ENCODE data around the gene SPDYE1.

The SPDYE1 gene

DNA sequence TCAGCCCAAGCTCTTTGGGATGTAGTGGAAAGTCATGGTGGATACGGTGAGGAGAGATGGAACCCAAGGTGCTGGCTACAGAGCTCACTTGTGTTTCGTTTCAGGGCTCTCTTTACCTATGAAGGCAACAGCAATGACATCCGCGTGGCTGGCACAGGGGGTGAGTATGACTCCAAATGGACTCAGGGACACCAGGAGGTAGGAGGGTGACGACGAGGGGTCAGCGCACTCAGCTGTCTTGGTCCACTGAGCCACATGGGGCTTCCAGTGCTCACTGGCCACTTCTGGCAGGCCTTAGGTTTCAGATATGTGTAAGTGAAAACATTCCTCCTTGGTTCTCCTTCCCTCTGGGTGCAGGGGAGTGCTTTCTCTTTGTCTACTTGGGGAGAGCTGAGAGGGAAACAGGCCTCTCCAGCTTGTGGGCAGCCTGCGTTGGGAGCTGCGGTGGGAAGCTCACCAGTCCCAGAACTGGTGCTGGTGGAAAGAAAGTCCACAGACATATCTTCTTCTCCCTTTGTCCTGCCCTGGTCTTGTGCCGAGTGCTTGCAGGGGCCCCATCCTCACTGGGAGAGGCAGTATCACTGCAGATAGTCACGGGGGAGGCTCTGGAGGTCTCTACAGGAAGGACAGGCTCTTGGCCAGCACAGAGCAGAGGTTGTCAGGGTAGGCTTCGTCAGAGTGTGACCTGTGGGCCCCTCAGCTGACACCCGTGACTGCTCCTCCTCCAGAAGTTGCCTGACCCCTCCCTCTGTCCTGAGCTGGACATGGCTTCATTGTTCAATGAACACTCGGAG, 52.6 kb downstream of the SPDYE1 start:
- TF ChIP-seq, protein P1, sequence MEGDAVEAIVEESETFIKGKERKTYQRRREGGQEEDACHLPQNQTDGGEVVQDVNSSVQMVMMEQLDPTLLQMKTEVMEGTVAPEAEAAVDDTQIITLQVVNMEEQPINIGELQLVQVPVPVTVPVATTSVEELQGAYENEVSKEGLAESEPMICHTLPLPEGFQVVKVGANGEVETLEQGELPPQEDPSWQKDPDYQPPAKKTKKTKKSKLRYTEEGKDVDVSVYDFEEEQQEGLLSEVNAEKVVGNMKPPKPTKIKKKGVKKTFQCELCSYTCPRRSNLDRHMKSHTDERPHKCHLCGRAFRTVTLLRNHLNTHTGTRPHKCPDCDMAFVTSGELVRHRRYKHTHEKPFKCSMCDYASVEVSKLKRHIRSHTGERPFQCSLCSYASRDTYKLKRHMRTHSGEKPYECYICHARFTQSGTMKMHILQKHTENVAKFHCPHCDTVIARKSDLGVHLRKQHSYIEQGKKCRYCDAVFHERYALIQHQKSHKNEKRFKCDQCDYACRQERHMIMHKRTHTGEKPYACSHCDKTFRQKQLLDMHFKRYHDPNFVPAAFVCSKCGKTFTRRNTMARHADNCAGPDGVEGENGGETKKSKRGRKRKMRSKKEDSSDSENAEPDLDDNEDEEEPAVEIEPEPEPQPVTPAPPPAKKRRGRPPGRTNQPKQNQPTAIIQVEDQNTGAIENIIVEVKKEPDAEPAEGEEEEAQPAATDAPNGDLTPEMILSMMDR (IDR thresholded peaks at IDR 0.05; ENCODE audit: control insufficient read depth, extremely low read depth, insufficient read depth): no peak
- DNase-seq (ENCODE audit: low read depth): no peak

DNA sequence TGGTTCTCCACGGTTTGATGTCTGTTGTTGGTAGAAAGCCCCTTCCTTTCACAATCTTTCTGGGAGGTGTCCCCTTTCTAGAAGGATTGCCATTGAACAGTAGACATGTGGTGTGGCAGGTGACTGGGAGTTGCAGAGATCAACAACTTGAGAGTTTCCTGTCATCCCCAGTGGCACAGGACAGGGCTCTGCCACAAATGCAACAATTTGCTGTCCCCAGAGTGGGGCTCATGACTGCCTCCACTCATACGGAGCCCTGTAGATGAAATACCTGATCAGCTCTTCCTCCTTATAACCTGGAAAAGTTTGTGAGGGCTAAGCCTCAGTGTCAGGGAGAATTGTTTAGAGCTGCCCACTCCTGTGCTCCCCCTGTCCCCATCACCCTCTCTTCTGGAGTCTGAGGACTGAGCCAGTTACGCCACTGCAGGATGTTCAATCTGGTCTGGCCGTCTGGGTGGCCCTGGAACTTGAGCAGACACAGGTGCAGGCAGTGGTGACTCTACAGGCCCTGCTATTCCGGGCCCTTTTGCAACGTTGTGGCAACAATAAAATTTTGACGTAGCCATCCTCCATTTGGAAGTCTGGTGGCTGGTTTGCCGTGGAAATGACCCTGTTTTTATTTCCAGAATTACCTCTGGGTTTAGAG, 53.3 kb downstream of the SPDYE1 start:
- DNase-seq (ENCODE audit: low read depth): no peak
- no peak overlapping the region for H3K4me3 ChIP-seq (ENCODE audit: low read depth, low read length)
- TF ChIP-seq, protein P1 (IDR thresholded peaks at IDR 0.05; ENCODE audit: control insufficient read depth, extremely low read depth, insufficient read depth): no peak

More for the DNA sequence above, 52.6 kb downstream of the SPDYE1 start:
- H3K4me3 ChIP-seq (ENCODE audit: low read depth, low read length): no peak overlapping the region

DNA sequence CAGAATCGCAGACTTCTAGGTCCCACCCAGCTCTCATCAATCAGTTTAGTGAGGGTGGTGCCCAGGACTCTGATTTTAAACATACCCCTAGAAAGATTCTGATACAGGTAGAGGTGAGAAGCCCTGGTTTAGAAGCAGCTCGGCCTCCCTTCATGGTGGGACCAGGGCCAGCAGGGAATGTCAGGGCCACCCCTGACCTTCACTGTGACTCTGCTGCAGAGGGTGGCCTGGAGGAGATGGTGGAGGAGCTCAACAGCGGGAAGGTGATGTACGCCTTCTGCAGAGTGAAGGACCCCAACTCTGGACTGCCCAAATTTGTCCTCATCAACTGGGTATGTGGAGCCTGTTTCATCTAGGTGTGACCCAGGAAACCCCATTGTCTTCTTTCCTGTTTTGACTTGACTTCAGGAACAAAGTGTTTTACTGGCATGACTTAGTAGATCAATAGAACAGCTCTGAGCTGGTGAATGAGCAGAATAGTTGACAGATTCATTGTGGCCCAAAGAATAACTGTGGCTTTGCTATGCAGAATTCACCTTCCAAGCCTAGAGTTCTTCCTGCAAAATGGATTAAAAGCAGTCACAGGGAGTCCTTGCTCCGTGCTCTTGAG, 54.0 kb downstream of the SPDYE1 start:
- no peak overlapping the region for H3K4me3 ChIP-seq (ENCODE audit: low read depth, low read length)
- DNase-seq (ENCODE audit: low read depth): no peak
- TF ChIP-seq, protein P1 (IDR thresholded peaks at IDR 0.05; ENCODE audit: control insufficient read depth, extremely low read depth, insufficient read depth): no peak

DNA sequence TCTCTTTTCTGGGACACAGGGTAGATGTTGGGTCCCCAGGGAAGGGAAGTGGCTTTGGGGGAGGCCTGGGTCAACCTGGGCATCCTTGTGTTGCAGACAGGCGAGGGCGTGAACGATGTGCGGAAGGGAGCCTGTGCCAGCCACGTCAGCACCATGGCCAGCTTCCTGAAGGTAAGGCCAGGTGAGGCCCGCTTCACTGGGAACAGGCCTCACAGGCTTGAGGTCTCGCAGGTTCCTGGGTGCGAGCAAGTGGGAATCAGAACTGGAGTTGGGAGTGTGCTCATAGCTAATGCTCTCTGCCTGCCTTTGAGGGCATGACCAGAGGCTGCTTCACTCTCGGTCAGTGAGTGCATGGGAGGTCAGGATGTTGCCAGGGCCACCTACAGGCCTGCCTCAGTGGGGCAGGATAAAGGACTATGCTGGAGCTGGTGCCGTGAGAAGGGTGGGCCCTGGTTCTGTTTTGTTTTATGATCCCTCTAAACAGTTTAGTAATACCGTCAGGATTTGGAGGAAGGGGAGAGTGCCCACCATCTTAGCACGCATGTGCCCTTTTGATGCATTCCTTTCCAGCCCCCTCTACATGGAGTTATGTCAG, 55.2 kb downstream of the SPDYE1 start:
- DNase-seq (ENCODE audit: low read depth): no peak
- TF ChIP-seq, protein P1 (IDR thresholded peaks at IDR 0.05; ENCODE audit: control insufficient read depth, extremely low read depth, insufficient read depth): no peak
- no peak overlapping the region for H3K4me3 ChIP-seq (ENCODE audit: low read depth, low read length)

DNA sequence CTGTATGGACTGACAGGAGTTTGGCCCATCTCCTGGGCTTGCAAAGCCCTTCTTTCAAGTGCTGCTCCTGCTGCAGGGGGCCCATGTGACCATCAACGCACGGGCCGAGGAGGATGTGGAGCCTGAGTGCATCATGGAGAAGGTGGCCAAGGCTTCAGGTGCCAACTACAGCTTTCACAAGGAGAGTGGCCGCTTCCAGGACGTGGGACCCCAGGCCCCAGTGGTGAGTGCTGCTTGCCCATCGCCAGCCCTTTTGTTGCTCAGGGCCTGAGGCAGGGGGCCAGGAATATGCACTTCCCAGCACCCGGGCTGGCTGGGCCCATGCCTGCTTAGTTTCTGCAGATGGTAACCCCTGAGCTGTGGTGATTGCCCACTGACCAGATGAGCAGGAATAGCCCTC, 59.0 kb downstream of the SPDYE1 start:
- TF ChIP-seq, protein P1 (IDR thresholded peaks at IDR 0.05; ENCODE audit: control insufficient read depth, extremely low read depth, insufficient read depth): no peak
- DNase-seq (ENCODE audit: low read depth): no peak
- no peak overlapping the region for H3K4me3 ChIP-seq (ENCODE audit: low read depth, low read length)

DNA sequence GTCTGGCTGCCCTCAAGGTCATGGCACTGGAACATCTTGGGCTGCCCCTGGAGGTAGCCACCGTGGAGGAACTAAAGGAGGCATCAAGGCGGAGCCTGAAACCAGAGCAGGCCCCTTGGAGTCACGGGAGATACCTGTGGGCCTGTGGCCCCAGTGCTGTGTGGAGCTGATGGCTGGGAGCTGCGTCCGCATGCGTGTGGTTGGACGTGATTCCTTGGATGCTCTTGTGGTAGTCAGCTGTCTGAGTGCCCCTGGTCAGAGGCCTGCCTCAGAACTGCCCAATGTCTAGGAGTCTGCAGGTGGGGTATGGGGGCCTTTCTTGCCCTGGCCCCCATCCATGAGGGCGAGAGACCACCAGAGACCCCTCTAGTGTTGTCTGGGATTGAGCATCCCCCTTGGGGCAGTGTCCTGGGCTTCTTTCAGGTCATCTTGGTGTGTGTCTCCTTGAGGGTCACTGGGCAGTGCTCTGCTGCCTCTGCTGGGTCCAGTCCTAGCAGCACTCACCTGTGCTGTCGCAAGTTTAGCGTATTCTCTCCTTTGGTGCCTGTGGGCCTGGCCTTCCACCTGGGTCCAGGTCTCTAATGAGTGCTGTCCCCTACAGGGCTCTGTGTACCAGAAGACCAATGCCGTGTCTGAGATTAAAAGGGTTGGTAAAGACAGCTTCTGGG, 59.6 kb downstream of the SPDYE1 start:
- TF ChIP-seq, protein P1 (IDR thresholded peaks at IDR 0.05; ENCODE audit: control insufficient read depth, extremely low read depth, insufficient read depth): no peak
- no peak for DNase-seq (ENCODE audit: low read depth)
- H3K4me3 ChIP-seq (ENCODE audit: low read depth, low read length): no peak overlapping the region
